MM.1S (cell line): Measurements from ENCODE around the gene LYPD3.
"Not testable (repeated sequence)": the region's sequence is repeated elsewhere in the genome, so short reads cannot be mapped to it uniquely, and the experiment has no call there.

Experiments
- CTCF ChIP-seq: fragments of 300-600 bp; sonication (generic); IDR thresholded peaks from 2 replicates; pipeline ENCODE4 v1.5.1; 2016; ENCODE audit warnings: antibody characterized with exemption, low read length, mixed read lengths
- EZH2 ChIP-seq: fragments of 300-600 bp; sonication (generic); optimal IDR thresholded peaks from 2 replicates; pipeline ENCODE3; 2017; ENCODE audit warnings: low read depth, mild to moderate bottlenecking, antibody characterized with exemption, low read length, mixed read lengths
- EZH2phosphoT487 ChIP-seq: fragments of 300-600 bp; sonication (generic); IDR thresholded peaks from 2 replicates; pipeline ENCODE4 v1.6.1; 2018; ENCODE audit warnings: antibody characterized with exemption, low read length

- TF ChIP-seq CTCF, EZH2, EZH2phosphoT487: not testable (repeated sequence)
These were observed 47.0 kb upstream of the LYPD3 start for GRCh38 chr19:43512399-43512798.
